GM06990 (cell line): ENCODE measurements around the gene APOM.

Experiments
- DNase-seq: peaks from one replicate; pipeline ENCODE4 v3.0.0-alpha.2; 2011; ENCODE audit not compliant: insufficient read length; ENCODE audit errors: extremely low read depth
- H3K27me3 ChIP-seq: replicated peaks from 2 replicates; pipeline ENCODE4 v1.6.0; 2011; ENCODE audit warnings: low read length; ENCODE audit not compliant: control insufficient read depth, insufficient read depth
- H3K36me3 ChIP-seq: 2 replicates; pipeline ENCODE4 v1.5.1; 2011; ENCODE audit warnings: low read length; ENCODE audit not compliant: control insufficient read depth, insufficient read depth
- H3K4me3 ChIP-seq: replicated peaks from 2 replicates; pipeline ENCODE4 v1.5.1; 2011; ENCODE audit warnings: low read depth, mild to moderate bottlenecking, control low read depth, low read length
- TF ChIP-seq, protein P1 (sequence below): IDR thresholded peaks from 2 replicates; pipeline ENCODE4 v1.5.1; 2011; ENCODE audit warnings: low read length, control low read depth, mild to moderate bottlenecking, inconsistent platforms; ENCODE audit not compliant: insufficient read depth, poor library complexity, severe bottlenecking

The APOM gene

DNA sequence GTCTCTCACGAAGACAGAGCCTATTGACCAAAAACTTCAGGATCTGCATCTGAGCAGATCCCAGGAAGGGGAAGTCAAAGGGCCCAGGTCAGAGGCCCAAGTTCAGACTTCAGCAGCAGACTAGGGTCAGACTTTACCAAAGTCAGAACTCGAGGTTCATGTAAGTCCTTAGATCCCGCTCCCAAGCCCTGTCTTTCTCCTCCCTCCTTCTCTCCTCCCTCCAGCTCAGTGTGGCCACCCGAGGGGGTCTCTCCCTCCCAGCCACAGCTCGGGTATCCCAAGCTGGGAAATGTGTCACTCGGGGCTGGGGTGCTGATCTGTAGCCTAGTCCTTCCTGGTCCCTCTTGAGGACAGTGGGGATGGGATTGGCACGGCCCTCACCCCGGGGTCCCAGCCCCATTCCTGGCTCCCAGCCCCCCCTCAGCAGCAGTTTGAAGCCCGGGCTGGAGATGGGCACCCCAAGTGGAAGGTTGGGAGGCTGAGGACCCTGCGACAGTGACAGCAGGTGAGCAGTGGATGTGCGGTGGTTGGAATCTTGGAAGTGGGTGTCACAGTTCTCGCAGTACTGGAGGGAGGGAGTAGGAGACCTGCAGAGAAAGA, 6.5 kb downstream of the APOM start:
- H3K4me3 ChIP-seq, result no peak overlapping the region
- peaks cover 13% of the 10 kb centered on the region for H3K36me3 ChIP-seq
- no peaks in the 10 kb centered on the region for H3K27me3 ChIP-seq
- TF ChIP-seq, protein P1, sequence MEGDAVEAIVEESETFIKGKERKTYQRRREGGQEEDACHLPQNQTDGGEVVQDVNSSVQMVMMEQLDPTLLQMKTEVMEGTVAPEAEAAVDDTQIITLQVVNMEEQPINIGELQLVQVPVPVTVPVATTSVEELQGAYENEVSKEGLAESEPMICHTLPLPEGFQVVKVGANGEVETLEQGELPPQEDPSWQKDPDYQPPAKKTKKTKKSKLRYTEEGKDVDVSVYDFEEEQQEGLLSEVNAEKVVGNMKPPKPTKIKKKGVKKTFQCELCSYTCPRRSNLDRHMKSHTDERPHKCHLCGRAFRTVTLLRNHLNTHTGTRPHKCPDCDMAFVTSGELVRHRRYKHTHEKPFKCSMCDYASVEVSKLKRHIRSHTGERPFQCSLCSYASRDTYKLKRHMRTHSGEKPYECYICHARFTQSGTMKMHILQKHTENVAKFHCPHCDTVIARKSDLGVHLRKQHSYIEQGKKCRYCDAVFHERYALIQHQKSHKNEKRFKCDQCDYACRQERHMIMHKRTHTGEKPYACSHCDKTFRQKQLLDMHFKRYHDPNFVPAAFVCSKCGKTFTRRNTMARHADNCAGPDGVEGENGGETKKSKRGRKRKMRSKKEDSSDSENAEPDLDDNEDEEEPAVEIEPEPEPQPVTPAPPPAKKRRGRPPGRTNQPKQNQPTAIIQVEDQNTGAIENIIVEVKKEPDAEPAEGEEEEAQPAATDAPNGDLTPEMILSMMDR, result no peak
- no peak for DNase-seq

DNA sequence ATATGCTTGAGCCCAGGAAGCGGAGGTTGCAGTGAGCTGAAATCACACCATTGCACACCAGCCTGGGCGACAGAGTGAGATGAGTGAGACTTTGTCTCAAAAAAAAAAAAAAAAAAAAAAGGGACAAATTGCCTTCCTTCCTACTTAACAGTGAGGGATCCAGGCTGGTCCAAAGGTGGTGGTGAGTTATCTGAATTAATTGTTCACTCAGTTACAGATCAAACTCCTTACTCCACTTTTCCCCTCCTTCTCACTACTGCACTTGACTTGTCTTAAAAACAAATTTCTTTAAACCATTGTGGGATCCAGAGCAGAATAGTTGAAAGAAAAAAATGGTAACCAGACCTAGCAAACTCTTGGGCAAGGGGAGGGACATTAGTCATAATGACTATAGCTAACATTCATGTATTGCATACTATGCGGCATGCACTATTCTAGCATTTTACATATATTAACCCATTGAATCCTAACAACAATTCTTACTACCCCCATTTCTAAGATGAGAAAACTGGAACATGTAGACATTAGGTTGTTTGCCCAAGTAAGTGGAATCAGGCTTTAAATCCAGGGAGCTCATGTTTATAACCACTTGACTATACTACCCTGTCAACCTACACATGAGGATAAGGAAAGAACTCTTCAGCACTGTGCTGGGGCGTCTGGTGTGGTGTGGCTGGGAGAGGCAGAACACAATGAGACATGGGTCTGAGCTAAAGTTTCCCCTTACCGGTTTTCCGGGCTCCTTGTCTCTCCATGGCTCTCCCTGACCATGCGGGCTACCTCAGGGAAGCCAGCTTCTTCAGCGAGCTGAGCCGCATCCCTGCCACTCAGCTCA, 7.6 kb downstream of the APOM start:
- DNase-seq, result no peak
- Histone ChIP-seq H3K27me3 (no peaks in the 10 kb centered on the region), H3K36me3 (peaks cover 15% of the 10 kb centered on the region), H3K4me3 (peak overlapping the region; percentile 92)
- TF ChIP-seq, protein P1, result no peak

DNA sequence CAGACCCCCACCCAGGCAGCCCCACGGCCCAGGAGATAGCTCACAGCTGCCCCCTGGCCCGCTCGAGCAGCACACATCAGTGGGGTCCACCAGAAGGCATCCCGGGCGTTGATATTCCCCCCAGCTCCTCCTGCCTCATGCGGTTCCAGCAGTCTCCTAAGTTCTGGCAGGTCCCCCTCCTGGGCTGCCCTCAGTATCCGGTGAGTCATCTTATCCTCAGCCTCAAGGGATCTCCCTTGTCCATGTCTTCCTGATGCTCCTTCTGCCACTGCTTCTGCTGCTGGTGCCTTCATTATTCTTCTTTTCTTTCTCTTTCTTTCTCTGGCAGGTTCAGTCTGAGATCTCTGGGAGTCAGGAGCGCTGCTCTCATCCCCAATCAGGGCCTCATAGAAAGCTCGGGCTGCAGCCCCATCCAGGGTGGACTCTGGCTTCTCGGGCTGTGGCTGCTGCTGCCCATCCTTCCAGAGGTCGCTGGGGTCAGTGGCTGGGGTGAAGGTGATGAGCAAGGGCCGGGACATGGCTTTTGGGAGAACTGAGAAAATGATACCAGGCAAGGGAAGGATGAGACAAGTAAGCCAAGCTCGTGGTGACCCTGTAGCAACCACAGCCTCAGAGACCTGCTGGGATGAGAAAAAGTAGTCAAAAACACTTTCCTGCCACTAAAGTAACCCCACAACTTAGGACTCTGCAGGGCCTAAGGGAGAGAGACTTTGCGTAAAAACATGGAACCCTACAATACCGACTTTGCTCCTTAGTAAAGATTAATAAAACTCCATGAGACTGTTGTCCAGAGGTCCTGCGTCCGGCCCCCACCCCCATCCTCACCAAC, 8.5 kb downstream of the APOM start:
- peak overlapping the region; percentile 92 for H3K4me3 ChIP-seq
- no peaks in the 10 kb centered on the region for H3K27me3 ChIP-seq
- peaks cover 19% of the 10 kb centered on the region for H3K36me3 ChIP-seq
- TF ChIP-seq, protein P1, result no peak
- no peak for DNase-seq

DNA sequence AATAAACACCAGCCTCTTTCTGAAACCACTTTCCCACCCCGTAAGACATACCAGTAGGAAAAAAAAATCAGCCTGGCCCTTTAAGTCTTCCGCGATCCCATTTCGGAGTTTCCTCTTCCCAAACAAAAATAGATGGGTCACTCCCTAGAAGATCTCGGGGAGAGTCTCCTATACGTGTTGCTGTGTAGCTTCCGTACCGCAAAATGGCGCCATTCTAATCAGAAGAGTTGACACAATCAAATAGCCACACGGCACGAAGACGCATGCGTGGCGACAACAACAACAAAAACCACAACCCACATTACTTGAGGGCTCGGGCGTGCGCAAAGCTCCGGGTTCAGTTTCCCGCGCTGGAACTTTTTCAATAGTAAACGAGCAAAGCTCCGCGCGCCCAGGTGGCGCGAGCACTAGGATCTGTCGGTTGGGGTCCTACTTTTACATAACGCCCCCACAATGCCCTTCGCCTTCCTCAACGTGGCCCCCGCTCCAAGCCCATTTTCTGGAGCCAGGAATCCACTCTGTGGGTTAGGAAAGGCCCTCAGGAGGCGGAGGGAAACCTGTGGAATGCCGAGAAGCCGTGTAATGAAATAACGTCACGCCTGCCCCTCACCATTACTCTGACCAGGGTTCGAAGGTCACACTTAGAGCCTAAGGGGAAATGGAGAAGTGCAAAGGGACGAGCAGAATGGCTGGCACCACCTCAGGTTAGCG, 9.3 kb downstream of the APOM start, which contains the start of gene GPANK1:
Gene GPANK1, minus strand, starts transcription at position 208 of the 711 bp plus-strand sequence. CDS start 519 bp downstream, outside the sequence.
- peaks cover 23% of the 10 kb centered on the region for H3K36me3 ChIP-seq

More for the DNA sequence above, 9.3 kb downstream of the APOM start, which contains the start of gene GPANK1:
- TF ChIP-seq, protein P1, result no peak
- DNase-seq, result peak; percentile 82
- no peaks in the 10 kb centered on the region for H3K27me3 ChIP-seq
- peak within 1 kb of the TSS; percentile 98 for H3K4me3 ChIP-seq
